GM20000 (cell line): ENCODE data around the gene SLC25A13.

Experiments used
- DNase-seq: peaks from one replicate; pipeline ENCODE4 v3.0.0; 2012; ENCODE audit warnings: low spot score
- CTCF ChIP-seq: IDR thresholded peaks from 2 replicates; pipeline ENCODE4 v1.5.1; 2012; ENCODE audit warnings: mild to moderate bottlenecking, control low read depth; ENCODE audit errors: extremely low read depth, missing control alignments

SLC25A13 gene

DNA sequence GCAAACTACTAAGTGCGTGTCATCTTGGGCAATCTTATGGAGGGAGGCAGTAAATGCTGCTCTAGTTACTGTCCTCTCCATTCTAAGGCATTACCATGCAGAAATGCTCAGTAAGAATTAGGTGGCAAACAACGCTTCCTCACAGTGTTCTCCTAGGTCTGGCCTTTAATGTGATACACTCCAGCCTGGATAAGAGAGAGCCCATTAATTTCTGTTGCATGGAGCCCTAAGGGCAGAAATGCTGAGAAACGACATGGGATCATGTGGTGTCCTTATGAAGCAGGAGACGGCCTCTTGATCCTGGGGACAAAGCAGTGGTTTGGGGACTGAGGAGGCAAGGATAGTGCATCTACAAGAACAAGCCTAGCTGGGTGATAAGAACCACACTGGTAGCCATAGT is 44.0 kb downstream of the SLC25A13 start:
- DNase-seq: no peak
- TF ChIP-seq CTCF: no peak

GRCh38 chr7:96276019-96276418 is 45.9 kb downstream of the SLC25A13 start:
- DNase-seq: no peak
- no peak for TF ChIP-seq CTCF

GRCh38 chr7:96273716-96274115 is 48.2 kb downstream of the SLC25A13 start:
- no peak for DNase-seq
- no peak for TF ChIP-seq CTCF

DNA sequence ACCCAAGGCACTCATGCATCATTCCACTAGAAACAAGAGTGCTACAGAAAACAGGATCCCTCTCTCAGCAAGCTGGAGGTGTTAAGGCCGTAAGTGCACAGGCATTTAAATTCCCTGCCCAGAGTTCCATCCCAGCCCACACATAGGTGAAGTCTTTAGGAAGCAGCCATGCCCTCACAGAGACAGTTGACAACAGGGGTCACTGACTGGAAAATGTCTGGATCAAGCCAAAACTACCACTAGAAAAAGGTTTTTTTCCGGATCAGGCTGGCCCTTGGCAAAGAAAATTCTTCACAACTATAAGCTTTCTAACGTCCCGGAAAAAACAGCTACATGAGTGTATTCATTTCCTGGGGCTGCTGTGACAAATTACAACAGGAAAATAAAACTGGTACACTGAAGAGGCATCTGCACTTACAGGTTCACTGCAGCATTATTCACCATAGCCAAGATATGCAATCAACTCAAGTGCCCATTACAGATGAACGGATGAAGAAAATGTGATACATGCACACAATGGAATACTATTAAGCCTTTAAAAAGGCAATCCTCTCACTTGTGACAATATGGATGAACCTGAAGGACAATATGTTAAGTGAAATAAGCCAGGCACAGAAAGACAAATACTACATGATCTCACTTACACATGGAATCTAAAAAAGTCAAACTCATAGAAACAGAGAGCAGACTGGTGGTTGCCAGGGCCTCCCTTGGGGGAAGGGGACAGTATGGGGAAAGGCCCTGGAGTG is 52.5 kb downstream of the SLC25A13 start:
- no peak for TF ChIP-seq CTCF
- no peak for DNase-seq

GRCh38 chr7:96266580-96266979 is 55.3 kb downstream of the SLC25A13 start:
- no peak for TF ChIP-seq CTCF
- DNase-seq: no peak

DNA sequence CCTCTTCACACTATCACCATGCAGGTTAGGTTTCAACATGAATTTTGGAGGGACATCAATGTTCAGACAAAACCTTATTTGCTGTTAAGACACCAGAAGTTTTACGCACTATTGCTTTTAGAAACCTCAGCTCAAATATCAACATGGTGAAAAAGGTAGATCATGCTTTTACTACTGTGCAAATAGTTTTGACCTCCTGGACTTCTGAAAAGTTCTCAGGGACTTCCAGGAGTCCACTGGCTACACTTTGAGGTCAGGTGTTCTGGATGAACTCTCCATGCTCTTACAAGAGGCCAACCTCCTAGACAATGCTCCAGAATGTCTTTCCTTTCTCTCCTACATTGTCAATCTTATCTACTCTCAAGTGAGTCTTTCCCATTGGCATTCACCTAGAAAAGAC is 55.9 kb downstream of the SLC25A13 start:
- no peak for DNase-seq
- TF ChIP-seq CTCF: no peak

- DNase-seq: no peak
- TF ChIP-seq CTCF: no peak
Measured at GRCh38 chr7:96253964-96254363, 67.9 kb downstream of the SLC25A13 start.
